Panc1 (cell line): ENCODE results near the gene KYNU. TPM values are rescaled to one million over a fixed set of nuclear protein-coding genes. Genes with fewer than 3 reads are reported as not detected.

Experiments
- ATAC-seq: fragments of 200-7000 bp; cut with Tn5 transposase; 2 replicates; pipeline ENCODE4 v1.9.1; 2020; ENCODE audit warnings: mild to moderate bottlenecking, moderate library complexity
- BruUV-seq: library from RNA; stranded (reverse); fragments of 400-500 nt; replicated peaks from 2 replicates; lab custom pipeline; 2021; lab: Mats Ljungman, UMichigan
- CTCF ChIA-PET: fragments of 300-600 bp; sonication (Branson Sonifier 250); formaldehyde crosslinking; loops from one replicate; lab custom pipeline; 2022; ENCODE audit warnings: antibody characterized with exemption; lab: Charles Lee
- POLR2A ChIA-PET: fragments of 300-600 bp; sonication (Branson Sonifier 250); formaldehyde crosslinking; loops from one replicate; lab custom pipeline; 2022; ENCODE audit warnings: antibody characterized with exemption; lab: Charles Lee
- DNase-seq: peaks from one replicate; pipeline ENCODE4 v3.0.0-alpha.2; 2010; ENCODE audit warnings: low read depth, low spot score
- H3K27ac ChIP-seq: 2 replicates; pipeline ENCODE4 v1.5.1; 2011; ENCODE audit warnings: mild to moderate bottlenecking, low read length, inconsistent platforms
- H3K27me3 ChIP-seq: fragments of 200-500 bp; sonication (Bioruptor generic); 2 replicates; pipeline ENCODE4 v1.6.0; 2014; ENCODE audit warnings: low read length, inconsistent platforms; ENCODE audit not compliant: control insufficient read depth, insufficient read depth
- H3K36me3 ChIP-seq: fragments of 200-500 bp; sonication (Bioruptor generic); 2 replicates; pipeline ENCODE4 v1.5.1; 2014; ENCODE audit warnings: inconsistent platforms, mild to moderate bottlenecking, low read length, moderate library complexity; ENCODE audit not compliant: control insufficient read depth, insufficient read depth
- H3K4me1 ChIP-seq: 2 replicates; pipeline ENCODE4 v1.5.1; 2011; ENCODE audit warnings: inconsistent platforms, mild to moderate bottlenecking, low read length, moderate library complexity; ENCODE audit not compliant: control insufficient read depth, insufficient read depth
- H3K4me3 ChIP-seq, 2 experiments: 2 replicates each; pipeline ENCODE4 v1.5.1; 2011 to 2012; ENCODE audit warnings: low read depth in 2 of 2, low read length in 2 of 2, mild to moderate bottlenecking in 2 of 2, inconsistent platforms in 1 of 2, moderate library complexity in 1 of 2
- H3K9me3 ChIP-seq: fragments of 200-500 bp; sonication (Bioruptor generic); 2 replicates; pipeline ENCODE4 v1.5.1; 2014; ENCODE audit warnings: low read depth, mild to moderate bottlenecking, inconsistent platforms, low read length, moderate library complexity; ENCODE audit not compliant: control insufficient read depth, insufficient read depth
- CTCF ChIP-seq: fragments of 450-650 bp; IDR thresholded peaks from 2 replicates; pipeline ENCODE4 v1.5.1; 2017; ENCODE audit warnings: mild to moderate bottlenecking
- POLR2AphosphoS5 ChIP-seq: IDR thresholded peaks from 2 replicates; pipeline ENCODE4 v1.6.1; 2012; ENCODE audit warnings: mild to moderate bottlenecking, low read depth, low read length, moderate library complexity
- REST ChIP-seq, 2 experiments: IDR thresholded peaks; 2 replicates each; pipeline ENCODE4 v1.6.1; 2011 to 2012; ENCODE audit warnings: low read depth in 2 of 2, control low read depth in 1 of 2, low read length in 1 of 2, mild to moderate bottlenecking in 1 of 2, moderate library complexity in 1 of 2; ENCODE audit not compliant: insufficient read depth in 1 of 2
- SIN3A ChIP-seq: IDR thresholded peaks from 2 replicates; pipeline ENCODE4 v1.6.1; 2012; ENCODE audit warnings: low read depth, mild to moderate bottlenecking, low read length, moderate library complexity, borderline replicate concordance; ENCODE audit not compliant: insufficient read depth
- TCF7L2 ChIP-seq: IDR thresholded peaks from 2 replicates; pipeline ENCODE4 v1.6.1; 2011; ENCODE audit warnings: mild to moderate bottlenecking, low read depth, low read length, inconsistent platforms
- in situ Hi-C: cut with HindIII; loops from 2 replicates; pipeline ENCODE4 v1.10.0; 2016; ENCODE audit warnings: low sequenced_read_pairs, low pct_unique_long_range_greater_than_20kb
- intact Hi-C: fragments of 100-400 bp; cut with micrococcal nuclease; formaldehyde crosslinking; loops from one replicate; pipeline ENCODE4 v1.10.0; 2022; ENCODE audit not compliant: unreplicated experiment
- total RNA-seq: library from RNA; stranded (reverse); gene quantifications from one replicate; pipeline ENCODE4 v1.2.1, GENCODE V29; 2021; ENCODE audit not compliant: unreplicated experiment

The KYNU gene
- total RNA-seq, 1 experiment from 2014 or later = not detected

GRCh38 chr2:142871396-142871795, 6.1 kb upstream of the KYNU start:
- DNase-seq = no peak
- H3K4me3 ChIP-seq = no peak overlapping the region
- no peaks in the 10 kb centered on the region for H3K27me3 ChIP-seq
- no peaks in the 10 kb centered on the region for H3K4me1 ChIP-seq
- in situ Hi-C loops (no loop called here), intact Hi-C loops (no loop called here)
- ATAC-seq = no peak
- H3K9me3 ChIP-seq = no peaks in the 10 kb centered on the region
- H3K27ac ChIP-seq = no peak overlapping the region
- no TSS peak for BruUV-seq
- no peaks in the 10 kb centered on the region for H3K36me3 ChIP-seq
- CTCF ChIA-PET = no interaction called here
- TF ChIP-seq SIN3A = no peak
- no peak for TF ChIP-seq CTCF
- no peak for TF ChIP-seq POLR2AphosphoS5
- no peak for TF ChIP-seq REST (IDR thresholded peaks at IDR 0.05; ENCODE audit: insufficient read depth in 1 of 2, low read depth in 2 of 2, low read length in 1 of 2)
- TF ChIP-seq TCF7L2 = no peak
- POLR2A ChIA-PET = no interaction called here

GRCh38 chr2:142872882-142873724, 4.4 kb upstream of the KYNU start:
- H3K36me3 ChIP-seq = no peaks in the 10 kb centered on the region
- no TSS peak for BruUV-seq
- intact Hi-C loops = no loop called here
- H3K27ac ChIP-seq = no peak overlapping the region
- H3K9me3 ChIP-seq = no peaks in the 10 kb centered on the region
- CTCF ChIA-PET = no interaction called here
- ATAC-seq = no peak
- in situ Hi-C loops = no loop called here
- H3K27me3 ChIP-seq = no peaks in the 10 kb centered on the region
- TF ChIP-seq TCF7L2 = no peak
- TF ChIP-seq REST (IDR thresholded peaks at IDR 0.05; ENCODE audit: insufficient read depth in 1 of 2, low read depth in 2 of 2, low read length in 1 of 2) = no peak
- no peak for TF ChIP-seq CTCF
- no peak for TF ChIP-seq POLR2AphosphoS5
- TF ChIP-seq SIN3A = no peak
- H3K4me1 ChIP-seq = no peaks in the 10 kb centered on the region
- DNase-seq = peak; percentile 53
- POLR2A ChIA-PET = no interaction called here
- H3K4me3 ChIP-seq = no peak overlapping the region
